OCI-LY7 (cell line): ENCODE measurements around the gene SERGEF. TPM values are rescaled to one million over a fixed set of nuclear protein-coding genes. Genes with fewer than 3 reads are reported as not detected.

Experiments
- BruUV-seq: library from RNA; stranded (reverse); fragments of 400-500 nt; replicated peaks from 2 replicates; lab custom pipeline; 2021; lab: Mats Ljungman, UMichigan
- CTCF ChIA-PET: fragments of 300-600 bp; sonication (Branson Sonifier 250); formaldehyde crosslinking; loops from one replicate; lab custom pipeline; 2022; ENCODE audit warnings: antibody characterized with exemption; ENCODE audit not compliant: unreplicated experiment; lab: Charles Lee
- POLR2A ChIA-PET: fragments of 300-600 bp; sonication (Branson Sonifier 250); formaldehyde crosslinking; loops from one replicate; lab custom pipeline; 2022; ENCODE audit warnings: antibody characterized with exemption; lab: Charles Lee
- DNase-seq: peaks from one replicate; pipeline ENCODE4 v3.0.0-alpha.2; 2015; ENCODE audit warnings: low spot score
- H2AFZ ChIP-seq: fragments of 200-600 bp; sonication (generic), shearing (Covaris generic); 2 replicates; pipeline ENCODE4 v1.6.1; 2014; ENCODE audit warnings: mild to moderate bottlenecking, antibody characterized with exemption, low read length, moderate library complexity
- H3K27ac ChIP-seq: fragments of 200-600 bp; sonication (generic); 2 replicates; pipeline ENCODE4 v1.5.1; 2014; ENCODE audit warnings: mixed run types, low read depth, mild to moderate bottlenecking, moderate library complexity, low read length, inconsistent platforms; ENCODE audit not compliant: poor library complexity, severe bottlenecking
- H3K36me3 ChIP-seq: fragments of 200-600 bp; sonication (generic); 2 replicates; pipeline ENCODE4 v1.6.1; 2014; ENCODE audit warnings: mild to moderate bottlenecking, antibody characterized with exemption, low read length, moderate library complexity, mixed read lengths; ENCODE audit not compliant: insufficient read depth
- H3K4me1 ChIP-seq: fragments of 200-600 bp; sonication (generic); 2 replicates; pipeline ENCODE4 v1.5.1; 2014; ENCODE audit warnings: mild to moderate bottlenecking, low read length; ENCODE audit not compliant: insufficient read depth, poor library complexity, severe bottlenecking
- H3K4me2 ChIP-seq: fragments of 200-600 bp; sonication (generic); 2 replicates; pipeline ENCODE4 v1.6.1; 2014; ENCODE audit warnings: mild to moderate bottlenecking, low read length
- H3K4me3 ChIP-seq: fragments of 200-600 bp; sonication (generic); 2 replicates; pipeline ENCODE4 v1.5.1; 2014; ENCODE audit warnings: mild to moderate bottlenecking, low read depth, low read length; ENCODE audit not compliant: poor library complexity, severe bottlenecking
- H3K79me2 ChIP-seq: fragments of 200-600 bp; sonication (generic); 2 replicates; pipeline ENCODE4 v1.6.1; 2016; ENCODE audit warnings: low read depth, mild to moderate bottlenecking, low read length, moderate library complexity, mixed read lengths; ENCODE audit not compliant: insufficient read depth
- H3K9me2 ChIP-seq: fragments of 200-600 bp; sonication (generic); 2 replicates; pipeline ENCODE4 v1.6.1; 2016; ENCODE audit warnings: mild to moderate bottlenecking, low read length, mixed read lengths; ENCODE audit not compliant: insufficient read depth
- H3K9me3 ChIP-seq: fragments of 200-600 bp; sonication (generic); 2 replicates; pipeline ENCODE4 v1.6.1; 2014; ENCODE audit warnings: mild to moderate bottlenecking, mixed run types, low read length, mixed read lengths
- H4K20me1 ChIP-seq: fragments of 200-600 bp; sonication (generic); 2 replicates; pipeline ENCODE4 v1.6.1; 2014; ENCODE audit warnings: mild to moderate bottlenecking, antibody characterized with exemption, low read length, moderate library complexity, mixed read lengths; ENCODE audit not compliant: insufficient read depth
- CTCF ChIP-seq: fragments of 200-600 bp; sonication (generic); conservative IDR thresholded peaks from 2 replicates; pipeline ENCODE4 v1.5.1; 2014; ENCODE audit warnings: mild to moderate bottlenecking, antibody characterized with exemption, low read length, moderate library complexity, mixed read lengths
- EZH2phosphoT487 ChIP-seq: fragments of 200-600 bp; sonication (generic); IDR thresholded peaks from 2 replicates; pipeline ENCODE4 v1.6.1; 2018; ENCODE audit warnings: low read depth, borderline replicate concordance, mild to moderate bottlenecking, mixed run types, antibody characterized with exemption, low read length, moderate library complexity, mixed read lengths
- intact Hi-C: fragments of 100-400 bp; cut with micrococcal nuclease; formaldehyde crosslinking; loops from one replicate; pipeline ENCODE4 v1.10.0; 2022; ENCODE audit not compliant: unreplicated experiment
- total RNA-seq, 2 experiments: library from RNA; depleted of rRNA in 1 of 2; stranded (reverse); fragments of >200 nt in 1 of 2; shearing (Covaris generic) in 1 of 2; gene quantifications; 2 replicates each; pipeline ENCODE4 v1.2.3, GENCODE V29; 2014 to 2022

SERGEF gene
- total RNA-seq, 2 experiments from 2014 or later: 35.4 to 42.2 TPM

- POLR2A ChIA-PET: no interaction called here
- no peaks in the 10 kb centered on the region for H3K4me1 ChIP-seq
- intact Hi-C loops: loop anchor here (1.0 kb wide), 1 partner anchor 218 kb away; no protein-coding TSS in a partner anchor
- H3K9me2 ChIP-seq: no peaks in the 10 kb centered on the region
- no peaks in the 10 kb centered on the region for H3K79me2 ChIP-seq
- no peak overlapping the region for H3K27ac ChIP-seq
- TF ChIP-seq CTCF: peak; percentile 69
- TF ChIP-seq EZH2phosphoT487: no peak
- H4K20me1 ChIP-seq: no peaks in the 10 kb centered on the region
- H3K4me2 ChIP-seq: no peak overlapping the region
- BruUV-seq: no TSS peak
- CTCF ChIA-PET: no interaction called here
- no peaks in the 10 kb centered on the region for H3K9me3 ChIP-seq
- DNase-seq: peak; percentile 48
- no peak overlapping the region for H3K4me3 ChIP-seq
- no peak overlapping the region for H2AFZ ChIP-seq
- no peaks in the 10 kb centered on the region for H3K36me3 ChIP-seq
Measured at GRCh38 chr11:17760102-17761029, 252.5 kb downstream of the SERGEF start.

- no TSS peak for BruUV-seq
- H3K4me3 ChIP-seq: no peak overlapping the region
- CTCF ChIA-PET: no interaction called here
Measured at GRCh38 chr11:17755891-17756290, 257.0 kb downstream of the SERGEF start.

More at GRCh38 chr11:17755891-17756290, 257.0 kb downstream of the SERGEF start:
- Histone ChIP-seq H3K79me2 (no peaks in the 10 kb centered on the region), H2AFZ (no peak overlapping the region), H3K4me2 (no peak overlapping the region), H3K9me2 (no peaks in the 10 kb centered on the region), H4K20me1 (no peaks in the 10 kb centered on the region), H3K27ac (no peak overlapping the region), H3K36me3 (no peaks in the 10 kb centered on the region), H3K4me1 (no peaks in the 10 kb centered on the region), H3K9me3 (no peaks in the 10 kb centered on the region)
- no peak for DNase-seq
- TF ChIP-seq CTCF (no peak), EZH2phosphoT487 (no peak)
- intact Hi-C loops: no loop called here
- POLR2A ChIA-PET: interaction anchor here (0.6 kb wide), 1 partner anchor 28 kb away, joined by 4 read pairs; no protein-coding TSS in a partner anchor
